Activated CD4-positive, alpha-beta T cell treated with anti-CD3 and anti-CD28 coated beads, Interleukin-2, amount 50 U/mL, for 4 hours (primary cell): Measurements from ENCODE around the gene PIWIL1.

Source experiments
- DNase-seq, 2 experiments: peaks; one replicate each; pipeline ENCODE4 v3.0.0-alpha.2; 2020

The PIWIL1 gene

GRCh38 chr12:130337488-130338303, at the start of gene PIWIL1:
TSS of gene PIWIL1 (plus strand) at chr12:130337887. CDS start at chr12:130342592, 4,705 bp downstream.
- no peak for DNase-seq

GRCh38 chr12:130288206-130288605, 49.5 kb upstream of the PIWIL1 start:
- no peak for DNase-seq

DNA sequence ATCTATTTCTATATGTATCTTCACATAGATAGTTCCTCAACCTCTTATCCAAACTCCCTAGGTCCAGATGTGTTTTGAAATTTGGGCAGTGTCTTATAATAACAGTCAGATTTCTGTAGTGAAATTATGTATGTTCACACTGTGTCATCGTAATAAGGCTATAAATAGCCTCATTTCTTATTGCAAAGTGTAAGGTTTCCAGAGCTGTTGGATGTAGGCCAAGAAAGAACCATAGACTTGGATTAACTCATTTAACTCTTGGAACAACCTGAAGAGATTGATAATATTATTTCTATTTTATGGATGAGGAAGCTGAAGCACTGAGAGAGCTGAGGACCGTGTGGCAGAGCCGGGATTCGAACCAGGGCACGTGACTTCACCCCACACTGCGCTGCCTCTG, 49.0 kb upstream of the PIWIL1 start:
- no peak for DNase-seq

DNA sequence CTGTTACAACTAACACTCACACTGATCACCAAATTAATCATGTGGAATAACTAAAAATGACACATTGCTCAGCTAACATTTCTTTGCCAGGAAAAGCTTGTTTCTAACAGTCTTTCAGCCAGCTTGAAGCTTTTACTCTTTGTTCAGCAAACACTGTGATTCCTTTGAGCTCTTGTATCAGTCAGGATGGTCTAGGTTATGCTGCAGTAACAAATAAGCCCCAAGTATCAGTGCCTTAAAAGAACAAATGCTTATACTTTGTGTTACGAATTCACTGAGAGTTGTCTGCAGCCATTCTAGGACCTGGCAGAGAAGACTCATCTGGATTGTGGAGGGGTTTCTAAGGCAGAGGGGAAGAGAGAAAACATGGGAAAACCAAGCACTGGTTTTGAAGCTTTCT, 47.6 kb upstream of the PIWIL1 start:
- no peak for DNase-seq

- DNase-seq: no peak
These were observed 39.2 kb upstream of the PIWIL1 start for GRCh38 chr12:130298322-130299021.

DNA sequence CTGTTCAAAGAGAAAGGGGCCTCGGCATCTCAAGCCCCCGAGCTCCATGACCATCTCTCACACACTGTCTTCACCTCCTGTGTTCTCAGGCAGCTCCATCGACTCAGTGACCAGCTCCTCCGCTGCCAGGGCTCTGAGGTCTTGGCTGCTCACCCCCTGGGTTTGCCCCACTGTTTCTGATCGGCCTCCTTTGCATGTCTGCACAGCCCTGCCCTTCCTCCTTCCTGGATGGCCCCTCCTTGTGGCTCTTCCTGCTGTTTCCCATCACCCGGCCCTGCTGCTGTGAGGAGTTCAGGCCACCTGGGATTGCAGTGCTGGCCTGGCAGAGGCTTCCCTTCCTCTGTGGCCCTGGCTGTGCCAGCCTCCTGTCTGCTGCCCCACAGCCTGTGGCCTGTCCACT, 38.1 kb upstream of the PIWIL1 start:
- DNase-seq: no peak

DNA sequence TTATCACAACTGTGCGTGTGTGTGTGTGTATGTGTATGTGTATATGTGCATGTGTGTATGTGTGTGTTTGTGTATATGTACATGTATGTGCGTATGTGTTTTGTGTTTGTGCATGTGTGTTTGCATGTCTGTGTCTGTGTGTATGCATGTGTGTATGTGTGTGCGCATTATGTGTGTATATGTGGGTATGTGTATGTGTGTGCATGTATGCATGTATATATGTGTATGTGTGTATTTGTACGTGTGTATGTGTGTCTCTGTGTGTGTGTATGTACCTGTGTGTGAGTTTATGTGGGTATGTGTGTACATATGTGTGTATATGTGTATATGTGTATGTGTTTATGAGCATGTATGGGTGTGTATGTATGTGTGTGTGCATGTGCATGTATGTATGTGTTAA, 37.6 kb upstream of the PIWIL1 start:
- DNase-seq: no peak

DNA sequence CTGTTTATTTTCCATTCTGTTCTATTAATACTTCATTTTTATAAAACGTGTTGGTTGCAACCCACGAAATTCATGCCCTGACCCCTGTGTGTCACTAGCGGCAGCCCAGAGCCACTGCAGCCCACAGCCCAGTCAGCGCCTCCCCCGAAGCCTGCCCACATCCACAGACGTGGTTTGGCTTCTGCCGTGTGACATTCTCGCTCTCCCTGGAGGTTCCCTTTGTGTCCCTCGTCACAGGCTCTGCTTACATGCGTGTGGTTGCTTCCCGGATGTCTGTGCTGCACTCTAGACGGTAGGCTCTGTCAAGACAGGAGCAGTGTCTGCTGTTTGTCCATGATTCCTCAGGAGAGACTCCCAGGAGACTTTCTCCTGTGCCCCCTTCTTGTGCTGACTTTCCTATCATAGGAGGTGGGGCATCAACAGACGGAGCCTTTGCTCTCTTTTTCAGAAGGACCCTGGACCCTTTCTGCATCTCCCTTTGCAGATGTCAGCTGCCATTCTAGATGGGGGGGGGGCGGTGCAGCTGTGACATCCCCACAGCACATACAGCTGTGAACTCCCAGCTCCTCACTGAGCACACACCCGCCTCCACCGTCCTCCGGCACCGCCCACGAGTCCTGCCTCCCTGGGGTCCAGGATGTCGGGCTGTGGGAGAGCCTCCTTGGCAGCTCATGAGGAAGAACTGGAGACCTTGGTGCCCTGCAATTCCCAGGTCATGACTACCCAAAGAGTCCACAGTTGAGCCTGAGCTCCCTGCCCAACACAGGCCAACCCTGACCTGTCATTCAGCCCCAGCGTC, 36.8 kb upstream of the PIWIL1 start:
- DNase-seq: no peak

DNA sequence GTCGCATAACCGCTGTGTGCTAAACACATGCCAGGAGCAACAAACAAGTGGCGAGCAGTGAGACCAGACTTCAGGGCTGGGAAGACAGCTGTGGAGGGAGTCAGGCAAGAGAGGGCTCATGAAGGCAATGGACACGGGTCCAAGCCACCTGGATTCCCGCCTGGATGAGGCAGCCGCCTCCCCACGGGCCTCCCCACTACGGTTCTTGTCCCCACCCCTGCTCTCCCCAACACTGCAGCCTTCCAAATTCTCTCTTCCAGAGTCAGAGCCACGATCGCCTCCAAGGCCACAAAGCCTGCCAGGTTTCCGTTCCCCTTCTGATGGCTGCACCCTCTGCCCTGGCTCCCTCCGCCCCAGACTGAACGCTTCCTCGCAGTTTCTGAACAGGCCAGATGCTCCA, 36.1 kb upstream of the PIWIL1 start:
- DNase-seq: no peak

- no peak for DNase-seq
These were observed 33.9 kb upstream of the PIWIL1 start for GRCh38 chr12:130303781-130304180.

- no peak for DNase-seq
These were observed 29.8 kb upstream of the PIWIL1 start for GRCh38 chr12:130307859-130308258.

- no peak for DNase-seq
These were observed 29.3 kb upstream of the PIWIL1 start for GRCh38 chr12:130308393-130308792.

GRCh38 chr12:130316251-130316650, 21.4 kb upstream of the PIWIL1 start:
- no peak for DNase-seq

DNA sequence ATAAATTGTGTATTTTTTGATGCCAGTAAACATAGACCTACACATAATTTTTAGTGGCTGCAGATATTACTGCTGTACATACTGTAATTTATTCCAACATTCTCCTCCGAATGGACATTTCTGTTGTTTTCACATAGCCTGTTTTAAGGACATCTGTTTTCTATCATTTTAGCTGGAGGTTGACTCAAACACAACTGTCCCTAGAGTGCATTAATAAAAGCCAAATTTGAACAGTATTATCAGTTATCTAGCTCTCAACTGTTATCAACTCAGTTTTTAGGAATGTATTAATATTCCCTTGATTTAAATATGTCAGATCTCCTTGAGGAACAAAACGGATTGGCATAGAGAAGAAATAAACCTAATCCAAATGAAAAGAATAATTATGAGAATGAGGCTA, 17.2 kb upstream of the PIWIL1 start:
- no peak for DNase-seq

- DNase-seq: no peak
These were observed 15.4 kb upstream of the PIWIL1 start for GRCh38 chr12:130322263-130322662.

- DNase-seq: no peak
These were observed 7.0 kb upstream of the PIWIL1 start for GRCh38 chr12:130330685-130331084.

DNA sequence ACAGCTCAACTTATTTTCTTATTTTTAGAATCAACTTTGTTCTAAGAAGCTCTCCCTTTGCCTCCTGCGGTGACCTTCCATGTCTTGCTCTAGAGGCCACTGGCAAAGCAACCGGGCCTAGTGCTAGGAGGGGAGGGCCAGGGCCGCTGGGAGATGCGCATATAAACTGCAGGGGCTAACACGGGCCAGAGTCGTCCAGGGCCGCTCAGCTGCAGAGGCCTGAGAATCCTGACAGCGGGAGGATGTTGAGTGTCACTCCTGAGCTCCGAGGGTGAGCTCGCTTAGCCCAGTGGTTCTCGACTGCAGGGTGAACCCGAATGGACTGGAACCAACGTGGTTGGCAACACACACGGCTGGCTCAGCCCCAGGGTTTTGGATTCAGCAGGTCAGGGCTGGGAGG, 6.5 kb upstream of the PIWIL1 start:
- DNase-seq: no peak

DNA sequence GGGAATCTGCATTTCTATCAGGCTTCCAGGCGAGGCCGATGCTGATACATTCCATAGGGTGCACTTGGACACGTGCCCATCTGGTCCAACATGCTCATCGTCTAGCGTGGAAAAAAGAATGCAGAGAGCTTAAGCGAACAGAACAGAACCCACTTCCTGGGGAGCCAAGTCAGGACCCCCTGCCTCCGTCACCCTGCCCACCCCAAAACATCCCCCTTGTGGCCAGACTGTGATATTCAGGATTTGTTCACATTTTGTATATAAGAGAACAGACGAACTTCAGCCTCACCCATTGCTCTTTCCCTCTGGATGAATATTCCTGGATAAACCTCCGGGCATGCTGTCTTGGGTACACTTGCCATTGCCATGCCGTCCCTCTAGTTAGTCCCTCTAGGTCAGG, 4.3 kb upstream of the PIWIL1 start:
- no peak for DNase-seq

- DNase-seq: no peak
These were observed 3.3 kb upstream of the PIWIL1 start for GRCh38 chr12:130334399-130334798.

- DNase-seq: no peak
These were observed 2.8 kb upstream of the PIWIL1 start for GRCh38 chr12:130334937-130335336.

- no peak for DNase-seq
These were observed 1.9 kb upstream of the PIWIL1 start for GRCh38 chr12:130335517-130336392.

- no peak for DNase-seq
These were observed 782 bp upstream of the PIWIL1 start for GRCh38 chr12:130336723-130337487.
